Measurements from ENCODE around the gene ALG1L2. TPM values are rescaled to one million over a fixed set of nuclear protein-coding genes. Genes with fewer than 3 reads are reported as not detected.
"Not testable (repeated sequence)": the region's sequence is repeated elsewhere in the genome, so short reads cannot be mapped to it uniquely, and the experiment has no call there.

ALG1L2 gene
- 1 to 10 TPM; 1.1 to 2.5 (median 2.5) TPM for total RNA-seq
- long read RNA-seq, donor 1, partial matches to known transcripts = 0 of 3 reads
- long read RNA-seq, donor 1, other reads (novel, unspliced or antisense) = 3 of 3 reads
- long read RNA-seq, donor 2, partial matches to known transcripts = 0 of 1 reads
- long read RNA-seq, donor 2, other reads (novel, unspliced or antisense) = 1 of 1 reads

GRCh38 chr3:130081351-130081881 lies at the start of gene ALG1L2:
Gene ALG1L2, plus strand, starts transcription at chr3:130081831. Its CDS starts 186 bp downstream, at chr3:130082017.
- no peaks in the 10 kb centered on the region for H3K4me1 ChIP-seq (ENCODE audit: low read depth)
- DNase-seq (no peak), ATAC-seq (no peak)
- H3K9me3 ChIP-seq = no peaks in the 10 kb centered on the region
- H3K36me3 ChIP-seq (ENCODE audit: low read depth) = no peaks in the 10 kb centered on the region
- H3K4me3 ChIP-seq = no peak within 1 kb of the TSS
- intact Hi-C loops (cut with DNase I, micrococcal nuclease) = no loop called here
- TF ChIP-seq CTCF (IDR thresholded peaks at IDR 0.05) = no peak

- not testable (repeated sequence) for H3K36me3 ChIP-seq (ENCODE audit: low read depth)
Measured at GRCh38 chr3:130037126-130037815, 44.4 kb upstream of the ALG1L2 start.

GRCh38 chr3:130042736-130043135 lies 38.9 kb upstream of the ALG1L2 start:
- H3K4me3 ChIP-seq; ATAC-seq; DNase-seq; H3K4me1 ChIP-seq (ENCODE audit: low read depth); intact Hi-C loops (cut with DNase I, micrococcal nuclease); H3K36me3 ChIP-seq (ENCODE audit: low read depth); H3K9me3 ChIP-seq: not testable (repeated sequence)

More at GRCh38 chr3:130037126-130037815, 44.4 kb upstream of the ALG1L2 start:
- H3K9me3 ChIP-seq; intact Hi-C loops (cut with DNase I, micrococcal nuclease); ATAC-seq; H3K4me1 ChIP-seq (ENCODE audit: low read depth); H3K4me3 ChIP-seq; DNase-seq: not testable (repeated sequence)

- H3K9me3 ChIP-seq; ATAC-seq; H3K36me3 ChIP-seq (ENCODE audit: low read depth); H3K4me1 ChIP-seq (ENCODE audit: low read depth); H3K4me3 ChIP-seq; DNase-seq; intact Hi-C loops (cut with DNase I, micrococcal nuclease): not testable (repeated sequence)
Measured at GRCh38 chr3:130043658-130044057, 38.0 kb upstream of the ALG1L2 start.

GRCh38 chr3:130044370-130044769 lies 37.3 kb upstream of the ALG1L2 start:
- ATAC-seq (no peak), DNase-seq (no peak)
- Histone ChIP-seq H3K4me1 (ENCODE audit: low read depth) (no peaks in the 10 kb centered on the region), H3K9me3 (no peaks in the 10 kb centered on the region), H3K36me3 (ENCODE audit: low read depth) (no peaks in the 10 kb centered on the region), H3K4me3 (no peak overlapping the region)
- TF ChIP-seq CTCF (IDR thresholded peaks at IDR 0.05) = no peak
- intact Hi-C loops (cut with DNase I, micrococcal nuclease) = no loop called here

GRCh38 chr3:130048726-130049125 lies 32.9 kb upstream of the ALG1L2 start:
- Histone ChIP-seq H3K4me3 (no peak overlapping the region), H3K4me1 (ENCODE audit: low read depth) (no peaks in the 10 kb centered on the region), H3K36me3 (ENCODE audit: low read depth) (no peaks in the 10 kb centered on the region), H3K9me3 (no peaks in the 10 kb centered on the region)
- no peak for TF ChIP-seq CTCF (IDR thresholded peaks at IDR 0.05)
- ATAC-seq (no peak), DNase-seq (no peak)
- intact Hi-C loops (cut with DNase I, micrococcal nuclease) = no loop called here

GRCh38 chr3:130052366-130052765 lies 29.3 kb upstream of the ALG1L2 start:
- H3K36me3 ChIP-seq (ENCODE audit: low read depth); DNase-seq; ATAC-seq; H3K9me3 ChIP-seq; H3K4me3 ChIP-seq; H3K4me1 ChIP-seq (ENCODE audit: low read depth); intact Hi-C loops (cut with DNase I, micrococcal nuclease): not testable (repeated sequence)

GRCh38 chr3:130052965-130053364 lies 28.7 kb upstream of the ALG1L2 start:
- DNase-seq; H3K9me3 ChIP-seq; H3K4me3 ChIP-seq; intact Hi-C loops (cut with DNase I, micrococcal nuclease); ATAC-seq; H3K36me3 ChIP-seq (ENCODE audit: low read depth); H3K4me1 ChIP-seq (ENCODE audit: low read depth): not testable (repeated sequence)

- intact Hi-C loops (cut with DNase I, micrococcal nuclease); H3K9me3 ChIP-seq; H3K4me1 ChIP-seq (ENCODE audit: low read depth); ATAC-seq; H3K4me3 ChIP-seq; DNase-seq; H3K36me3 ChIP-seq (ENCODE audit: low read depth): not testable (repeated sequence)
Measured at GRCh38 chr3:130057536-130058266, 23.9 kb upstream of the ALG1L2 start.

- H3K36me3 ChIP-seq (ENCODE audit: low read depth); ATAC-seq; intact Hi-C loops (cut with DNase I, micrococcal nuclease); H3K4me1 ChIP-seq (ENCODE audit: low read depth); DNase-seq; H3K4me3 ChIP-seq; H3K9me3 ChIP-seq: not testable (repeated sequence)
Measured at GRCh38 chr3:130058267-130058657, 23.4 kb upstream of the ALG1L2 start.

- DNase-seq; H3K9me3 ChIP-seq; H3K4me3 ChIP-seq; ATAC-seq; intact Hi-C loops (cut with DNase I, micrococcal nuclease); H3K4me1 ChIP-seq (ENCODE audit: low read depth); H3K36me3 ChIP-seq (ENCODE audit: low read depth): not testable (repeated sequence)
Measured at GRCh38 chr3:130058716-130059115, 22.9 kb upstream of the ALG1L2 start.
